GM19455 (cell line): Measurements from ENCODE around the gene TFPI2.
A peak's percentile ranks its signal among the peaks of the same experiment; 100 is the strongest.
"Not testable (repeated sequence)": the region's sequence is repeated elsewhere in the genome, so short reads cannot be mapped to it uniquely, and the experiment has no call there.

Experiments used
- ATAC-seq: cut with Tn5 transposase; IDR thresholded peaks from one replicate; pipeline ENCODE4 v1.9.1; 2021; ENCODE audit not compliant: unreplicated experiment

Gene TFPI2, protein sequence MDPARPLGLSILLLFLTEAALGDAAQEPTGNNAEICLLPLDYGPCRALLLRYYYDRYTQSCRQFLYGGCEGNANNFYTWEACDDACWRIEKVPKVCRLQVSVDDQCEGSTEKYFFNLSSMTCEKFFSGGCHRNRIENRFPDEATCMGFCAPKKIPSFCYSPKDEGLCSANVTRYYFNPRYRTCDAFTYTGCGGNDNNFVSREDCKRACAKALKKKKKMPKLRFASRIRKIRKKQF

DNA sequence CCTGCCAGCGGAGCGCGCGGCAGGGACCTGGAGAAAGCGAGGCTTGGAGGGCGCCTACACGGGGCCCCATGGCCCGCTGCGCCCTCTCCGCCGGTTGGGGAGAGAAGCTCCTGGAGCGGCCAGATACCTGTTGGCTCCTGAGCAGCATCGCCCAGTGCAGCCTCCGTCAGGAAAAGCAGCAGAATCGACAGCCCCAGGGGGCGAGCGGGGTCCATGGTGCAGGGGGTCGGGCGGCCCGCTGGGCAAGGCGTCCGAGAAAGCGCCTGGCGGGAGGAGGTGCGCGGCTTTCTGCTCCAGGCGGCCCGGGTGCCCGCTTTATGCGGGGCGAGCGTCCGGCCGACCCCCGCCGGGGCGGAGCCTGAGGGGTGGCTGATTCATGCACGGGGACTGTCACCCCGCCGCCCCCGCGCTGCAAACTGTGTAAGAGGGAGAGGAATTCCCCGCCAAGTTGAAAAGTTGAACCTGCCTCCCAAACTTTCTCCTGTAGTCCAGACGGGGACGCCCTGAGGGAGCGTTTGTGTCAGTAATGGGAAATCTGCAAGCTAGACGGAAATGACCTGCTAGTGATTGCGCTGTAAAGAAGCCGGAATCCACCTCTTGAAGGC, at the start of gene TFPI2:
Gene TFPI2, minus strand, starts transcription at position 290 of the 605 bp plus-strand sequence. Its CDS starts 75 bp downstream, at position 215.
- peak; percentile 57 for ATAC-seq

DNA sequence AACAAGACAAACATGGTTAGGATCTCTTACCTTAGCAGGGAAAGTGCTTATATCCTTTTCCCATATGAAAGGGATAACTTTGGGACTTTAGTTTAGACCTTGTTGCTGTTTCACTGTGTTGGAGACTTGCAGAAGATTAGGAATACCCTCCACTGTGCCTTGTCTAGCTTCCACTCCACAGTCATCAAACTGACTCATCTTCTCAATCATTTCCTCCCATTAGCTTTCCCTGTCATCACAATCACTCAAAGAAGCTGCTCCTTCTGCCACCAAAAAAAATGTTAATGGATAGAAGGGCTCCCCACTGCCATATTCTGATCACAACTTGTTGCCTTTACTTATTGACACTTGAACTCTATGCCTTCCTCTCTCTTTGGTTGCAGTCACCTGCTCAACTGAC, 47.7 kb upstream of the TFPI2 start:
- ATAC-seq = no peak

DNA sequence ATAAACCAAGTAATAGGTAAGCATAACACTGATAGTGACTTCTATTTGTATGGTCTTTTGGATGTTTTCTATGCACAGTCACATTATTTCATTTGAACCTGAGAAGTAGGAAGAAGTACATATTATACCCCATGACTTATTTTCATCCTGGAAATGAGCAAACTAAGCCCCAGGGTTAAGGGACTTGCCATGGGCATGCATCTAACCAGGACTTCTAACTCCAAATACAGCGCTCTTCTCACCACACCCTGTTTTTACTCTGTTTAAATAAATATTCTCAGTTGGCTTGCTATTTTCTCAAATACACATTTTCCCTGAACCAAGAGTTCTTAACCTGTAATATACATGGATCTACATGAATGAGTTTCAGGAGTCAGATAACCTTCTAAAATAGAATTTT, 47.3 kb upstream of the TFPI2 start:
- no peak for ATAC-seq

DNA sequence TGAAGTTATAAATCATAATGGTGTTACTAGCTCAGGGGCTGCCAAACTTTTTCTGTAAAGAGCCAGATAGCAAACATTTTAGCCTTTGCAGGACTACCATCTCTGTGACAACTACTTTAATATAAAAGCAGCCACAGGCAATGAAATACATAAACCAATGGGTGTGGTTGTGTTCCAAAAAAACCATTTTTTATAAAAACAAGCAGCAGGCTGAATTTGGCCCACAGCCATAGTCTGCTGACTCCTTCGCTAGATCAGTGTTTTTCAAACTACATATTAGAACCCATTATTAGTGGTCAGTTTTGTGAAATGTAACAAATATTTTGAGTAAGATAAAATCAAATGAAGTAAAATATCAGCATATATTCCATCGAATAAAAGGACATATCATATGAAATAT, 44.5 kb upstream of the TFPI2 start:
- no peak for ATAC-seq

DNA sequence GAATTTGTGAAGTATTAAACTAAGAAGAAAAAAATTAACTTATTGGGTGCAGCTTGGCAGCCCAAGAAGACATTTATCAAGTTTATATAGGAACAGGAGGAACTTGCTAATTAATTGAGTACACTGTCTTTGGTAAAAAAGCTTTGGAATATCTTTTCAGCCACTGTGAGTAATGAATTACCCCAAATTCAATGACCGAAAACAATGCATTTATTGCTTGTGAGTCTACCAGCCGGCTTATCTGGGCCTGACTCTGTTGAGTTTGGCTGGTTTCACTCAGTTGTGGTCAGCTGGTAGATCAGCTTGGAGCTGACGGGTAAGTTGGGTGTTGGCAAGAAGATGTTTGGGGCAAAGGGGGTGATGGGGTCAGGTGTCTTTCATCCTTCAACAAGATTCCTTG, 42.6 kb upstream of the TFPI2 start:
- no peak for ATAC-seq

DNA sequence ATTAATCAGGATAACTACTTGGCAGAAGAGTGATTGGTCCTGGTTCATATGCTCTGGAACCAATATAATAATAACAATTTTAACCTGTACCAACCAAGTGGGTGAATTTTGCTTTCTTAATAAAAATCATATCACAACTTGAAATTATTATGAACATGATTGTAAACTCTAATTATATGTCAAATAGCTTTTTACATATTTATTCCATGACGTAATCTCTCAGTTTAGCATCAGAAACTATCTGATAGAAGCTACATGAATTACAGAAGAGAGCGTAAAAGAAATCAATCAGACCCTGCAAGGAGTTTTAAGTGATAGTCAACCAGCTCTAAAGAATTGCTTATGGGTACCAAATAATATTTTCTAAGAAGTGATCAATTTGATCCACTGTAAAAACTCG, 41.1 kb upstream of the TFPI2 start:
- ATAC-seq = no peak

DNA sequence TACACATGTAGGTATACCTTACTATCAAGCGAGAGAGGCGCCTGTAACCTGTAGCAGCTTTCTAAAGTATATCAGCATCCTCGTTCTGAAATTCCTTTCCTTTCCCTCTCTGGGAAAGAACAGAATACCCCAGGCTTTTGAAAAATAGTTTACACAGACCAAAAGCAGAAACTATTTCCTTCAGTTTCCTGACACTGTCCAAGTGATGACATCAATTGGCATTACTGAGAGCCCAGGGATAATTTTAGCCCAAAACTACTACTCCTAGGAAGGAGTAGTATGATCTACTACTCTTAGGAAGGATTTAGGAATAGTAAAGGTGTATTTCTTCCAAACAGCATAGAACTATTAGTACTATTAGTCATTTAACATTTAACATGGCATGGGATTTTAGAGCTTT, 37.0 kb upstream of the TFPI2 start:
- no peak for ATAC-seq

DNA sequence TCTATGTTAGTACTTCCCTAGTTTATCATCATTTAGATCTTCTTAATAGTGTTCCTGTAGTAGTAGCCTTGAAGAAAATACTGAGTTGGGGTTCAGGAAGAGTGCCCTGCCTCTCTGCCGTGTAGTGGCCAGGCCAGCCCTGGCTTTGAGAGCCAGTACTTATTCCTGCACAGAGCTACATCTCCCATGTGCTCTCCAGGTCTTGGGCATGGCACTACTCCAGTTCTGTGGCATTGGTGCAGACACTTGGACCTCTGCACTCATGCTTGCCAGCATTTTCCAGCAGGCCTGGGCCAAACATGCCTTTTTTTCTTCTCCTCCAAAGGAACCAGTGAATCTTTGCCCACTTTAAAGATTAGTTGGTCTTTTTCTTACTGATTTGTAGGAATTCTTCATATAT, 36.2 kb upstream of the TFPI2 start:
- ATAC-seq = no peak

DNA sequence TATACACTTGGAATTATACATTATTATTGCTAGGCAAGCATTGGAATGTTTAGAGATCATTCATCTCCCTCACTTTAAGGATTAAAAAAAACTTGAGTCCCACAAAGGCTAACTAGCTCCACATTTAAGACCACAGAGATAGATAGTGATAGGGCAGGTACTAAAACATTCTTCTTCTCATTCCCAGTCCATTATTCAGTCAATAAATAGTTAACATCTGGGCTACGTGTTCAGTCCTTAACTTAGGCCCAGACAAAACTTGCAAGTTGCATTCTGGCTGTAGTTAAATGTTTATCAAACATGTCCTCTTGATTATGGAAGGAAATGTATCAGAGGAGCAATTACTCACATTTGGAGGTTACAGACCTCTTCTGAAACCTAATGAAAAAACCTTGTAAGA, 33.4 kb upstream of the TFPI2 start:
- ATAC-seq = no peak

DNA sequence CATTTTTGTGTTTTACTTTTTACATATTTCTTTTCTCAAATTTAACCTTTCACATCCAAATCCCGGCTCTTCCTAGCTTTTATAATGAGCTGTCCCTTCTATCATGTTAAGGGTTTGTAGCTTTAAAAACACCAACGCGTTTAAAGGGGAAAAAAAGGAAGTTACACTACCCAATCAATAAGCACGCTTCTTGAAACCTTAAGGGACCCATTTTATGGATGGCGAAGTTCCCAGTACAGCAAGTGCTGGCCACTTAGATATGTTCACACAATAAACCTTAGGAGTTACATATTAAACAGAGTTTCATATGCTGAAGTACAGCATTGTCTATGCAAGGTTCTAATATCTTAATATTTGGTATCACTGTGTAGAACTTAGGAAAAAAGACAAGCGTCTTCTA, 32.7 kb upstream of the TFPI2 start:
- ATAC-seq = no peak

DNA sequence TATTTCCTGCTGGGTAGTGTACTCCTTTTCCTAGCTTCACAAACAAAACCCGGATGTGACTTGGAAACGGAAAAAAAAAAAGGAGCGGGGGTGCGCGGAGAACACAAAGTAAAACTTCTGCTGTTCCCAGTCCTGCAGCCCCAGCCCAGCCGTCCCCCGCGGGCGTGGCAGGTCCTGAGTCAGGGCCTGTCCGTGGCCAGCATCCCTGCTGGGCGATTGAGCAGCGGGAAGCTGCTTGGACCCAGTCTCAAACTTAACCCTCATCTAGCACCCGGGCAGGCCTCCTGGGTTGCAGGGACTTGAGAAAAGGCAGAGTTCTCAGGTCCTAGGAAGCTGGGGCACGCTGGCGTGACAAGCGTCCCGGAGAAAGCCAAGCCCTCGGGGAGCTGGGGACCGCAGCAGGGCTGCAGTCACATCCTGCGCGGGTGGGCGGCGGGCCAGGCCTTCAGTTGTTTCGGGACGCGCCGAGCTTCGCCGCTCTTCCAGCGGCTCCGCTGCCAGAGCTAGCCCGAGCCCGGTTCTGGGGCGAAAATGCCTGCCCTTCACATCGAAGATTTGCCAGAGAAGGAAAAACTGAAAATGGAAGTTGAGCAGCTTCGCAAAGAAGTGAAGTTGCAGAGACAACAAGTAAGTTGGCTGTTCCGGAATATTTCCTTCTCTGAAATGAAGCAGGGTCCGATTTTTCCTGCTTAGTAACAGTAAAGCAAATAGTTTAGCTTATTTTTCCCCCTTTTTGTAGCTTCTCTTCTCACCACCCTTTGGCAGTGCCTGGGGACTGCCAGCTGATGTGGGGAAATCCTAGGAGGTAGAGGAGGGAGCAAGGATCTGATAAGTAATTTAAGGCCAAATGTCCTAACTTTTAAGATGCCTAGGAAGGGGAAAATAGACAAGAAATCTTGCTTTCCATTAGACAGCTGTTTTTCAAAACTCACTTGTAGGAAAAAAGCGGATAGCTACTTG, 31.3 kb upstream of the TFPI2 start, which contains the start of gene GNG11:
Gene GNG11, plus strand, starts transcription at position 129 of the 960 bp plus-strand sequence. Its CDS starts 403 bp downstream, at position 532.
- peak; percentile 85 for ATAC-seq

DNA sequence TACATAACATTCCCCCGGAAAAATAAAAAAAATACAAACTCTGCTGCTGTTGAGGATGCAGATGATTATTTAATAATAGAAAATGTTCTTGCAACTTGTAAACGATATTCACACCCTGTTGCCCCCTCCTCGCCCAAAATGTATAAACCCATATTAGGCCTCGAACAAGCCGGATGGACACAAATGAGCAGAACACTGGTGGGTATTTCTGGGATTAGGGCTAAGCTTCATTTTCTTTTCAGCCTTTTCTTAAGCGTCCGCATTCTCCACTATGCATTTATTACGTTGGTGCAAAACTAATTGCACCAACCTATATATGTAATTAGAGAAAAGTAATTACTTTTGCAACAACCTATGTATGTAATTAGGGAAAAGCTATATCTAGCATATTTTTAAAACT, 30.6 kb upstream of the TFPI2 start:
- ATAC-seq = no peak

DNA sequence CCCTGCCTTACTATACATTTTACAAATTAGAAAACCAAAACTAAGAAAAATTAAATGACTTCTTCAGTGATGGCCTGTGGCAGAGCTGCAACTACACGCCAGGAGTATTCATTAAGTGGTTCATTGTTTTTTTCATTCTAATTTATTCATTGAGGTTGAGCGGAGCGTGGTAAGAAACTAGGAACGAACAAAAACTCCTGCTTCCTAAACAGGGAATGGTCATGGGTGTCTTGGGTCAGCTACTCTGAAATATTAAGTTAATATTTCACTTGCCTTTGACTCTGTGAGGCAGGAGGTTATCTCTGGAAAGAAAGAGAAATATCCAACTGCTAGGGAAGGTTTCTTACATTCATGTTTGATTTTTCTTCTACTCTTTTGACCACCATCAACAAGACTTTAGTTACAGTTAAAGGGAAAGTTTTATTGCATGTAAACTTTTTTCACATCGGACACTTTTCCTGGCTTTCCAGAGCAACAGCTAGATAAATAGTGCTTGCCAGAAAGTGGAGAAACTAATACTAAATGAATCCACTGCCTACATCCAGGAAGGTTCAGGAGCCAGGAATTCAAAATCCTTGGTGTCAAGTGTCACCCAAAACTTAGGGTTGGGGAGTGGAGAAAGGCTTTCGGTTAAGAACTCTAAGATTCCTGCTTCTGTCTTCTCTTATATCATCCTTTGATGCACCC, 30.1 kb upstream of the TFPI2 start:
- no peak for ATAC-seq

DNA sequence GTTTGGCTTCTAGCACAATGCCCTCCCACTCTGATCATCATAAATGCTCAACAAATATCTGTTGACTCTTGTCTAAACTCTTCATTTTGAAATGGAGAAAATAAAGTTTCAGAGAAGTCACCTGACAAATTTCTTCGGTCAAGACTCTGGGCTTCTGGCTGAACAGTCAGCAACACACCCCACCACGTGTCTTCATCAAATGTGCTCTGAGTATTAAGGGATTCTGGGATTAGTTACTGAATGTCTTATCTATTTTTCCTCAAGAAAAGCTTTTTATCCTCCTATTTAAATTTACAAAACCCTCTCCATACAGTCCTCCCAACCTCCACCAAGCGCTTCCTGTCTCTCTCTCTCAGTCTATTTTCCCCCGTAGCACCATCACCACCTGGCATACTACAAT, 25.8 kb upstream of the TFPI2 start:
- not testable (repeated sequence) for ATAC-seq

DNA sequence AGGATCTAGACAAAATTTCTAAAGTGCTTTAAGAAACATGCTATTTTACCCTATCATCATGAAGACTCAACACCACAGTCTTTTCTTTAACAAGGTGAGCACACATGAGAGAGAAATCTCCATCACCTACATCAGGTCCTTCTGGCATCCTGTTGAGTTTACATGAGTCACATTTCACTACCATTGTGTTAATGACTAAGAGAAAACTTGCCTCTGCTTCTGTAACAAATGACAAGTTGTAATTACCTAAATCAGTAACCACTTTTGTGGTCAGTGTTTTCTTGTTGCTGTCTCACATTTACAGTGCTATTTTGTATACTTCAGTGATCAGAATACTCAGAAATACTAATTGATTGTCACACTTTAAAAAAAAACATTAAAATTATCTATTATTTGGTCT, 25.3 kb upstream of the TFPI2 start:
- ATAC-seq = not testable (repeated sequence)

DNA sequence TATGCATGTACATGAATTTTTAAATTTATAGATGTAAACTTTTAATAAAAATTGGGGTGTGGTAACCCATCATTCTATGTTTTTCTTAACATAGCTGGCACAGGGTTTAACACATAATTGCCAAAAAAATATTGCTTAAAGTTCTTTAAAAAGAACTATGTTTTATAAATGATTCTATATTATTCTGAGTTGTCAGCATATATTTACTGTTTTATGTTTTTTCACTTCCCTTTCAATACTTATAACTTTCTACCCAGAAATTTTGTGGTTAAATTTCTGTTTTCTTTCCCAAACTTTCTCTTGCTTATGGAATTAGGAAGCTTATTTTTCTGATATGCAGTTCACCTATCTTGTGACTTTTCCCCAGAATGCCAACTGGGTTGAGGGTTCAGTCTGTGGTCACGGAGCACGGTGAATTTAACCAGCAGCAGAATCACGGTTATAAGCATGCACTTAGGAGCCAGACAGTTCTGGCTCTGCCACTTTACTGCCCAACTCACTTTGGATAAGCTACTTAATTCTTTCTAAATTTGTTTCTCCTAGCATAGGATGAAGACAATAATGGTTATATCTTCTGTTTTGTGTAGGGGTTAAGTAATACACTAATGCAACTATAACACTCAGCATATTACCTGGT, 24.8 kb upstream of the TFPI2 start:
- ATAC-seq = not testable (repeated sequence)

DNA sequence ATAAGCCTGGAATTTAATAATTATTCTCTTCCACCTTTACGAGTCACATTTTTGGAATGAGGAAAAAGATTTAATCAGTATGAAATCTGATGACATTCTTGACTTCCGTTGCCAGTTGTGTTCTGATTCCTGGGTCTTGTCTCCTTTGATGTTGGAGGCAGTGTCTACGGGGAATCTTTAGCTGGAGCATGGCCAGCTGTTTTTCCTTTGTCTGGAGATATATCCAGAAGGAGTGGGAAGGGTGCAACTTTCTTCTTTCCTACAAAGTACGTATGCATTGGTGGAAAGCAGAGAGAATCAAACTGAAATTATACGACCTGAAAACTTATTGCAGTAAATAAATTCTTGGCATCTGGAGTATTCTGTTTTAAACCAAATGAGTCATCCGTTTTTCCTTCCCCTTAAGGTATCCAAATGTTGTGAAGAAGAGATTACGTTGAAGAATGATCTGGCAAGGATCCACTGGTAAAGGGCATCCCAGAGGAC, 24.1 kb upstream of the TFPI2 start:
- ATAC-seq = no peak

DNA sequence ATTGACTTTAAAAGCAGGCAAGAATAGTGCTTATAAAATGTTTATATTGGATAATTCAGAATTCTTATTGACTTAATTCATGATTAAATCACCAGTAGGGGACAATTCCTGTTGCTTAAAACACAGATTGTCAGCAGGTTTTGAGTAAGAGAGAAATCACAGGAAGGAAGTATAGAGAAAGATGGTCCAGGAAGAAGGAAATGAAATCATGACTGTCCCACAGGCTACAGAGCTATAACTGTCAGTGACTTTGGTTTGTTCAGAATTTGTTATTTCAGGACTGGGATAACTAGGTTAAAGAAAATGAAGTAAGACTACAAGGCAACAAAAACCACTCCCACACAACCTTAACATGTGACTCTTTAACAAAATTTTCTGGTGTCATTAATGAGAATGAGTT, 22.6 kb upstream of the TFPI2 start:
- ATAC-seq = no peak

DNA sequence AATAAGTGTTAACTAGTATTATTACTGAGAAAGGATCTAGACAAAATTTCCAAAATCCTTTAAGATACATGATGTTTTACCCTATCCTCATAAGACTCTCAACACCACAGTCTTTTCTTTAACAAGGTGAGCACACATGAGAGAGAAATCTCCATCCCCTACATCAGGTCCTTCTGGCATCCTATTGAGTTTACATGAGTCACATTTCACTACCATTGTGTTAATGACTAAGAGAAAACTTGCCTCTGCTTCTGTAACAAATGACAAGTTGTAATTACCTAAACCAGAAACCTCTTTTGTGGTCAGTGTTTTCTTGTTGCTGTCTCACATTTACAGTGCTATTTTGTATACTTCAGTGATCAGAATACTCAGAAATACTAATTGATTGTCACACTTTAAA, 21.1 kb upstream of the TFPI2 start:
- ATAC-seq = not testable (repeated sequence)

DNA sequence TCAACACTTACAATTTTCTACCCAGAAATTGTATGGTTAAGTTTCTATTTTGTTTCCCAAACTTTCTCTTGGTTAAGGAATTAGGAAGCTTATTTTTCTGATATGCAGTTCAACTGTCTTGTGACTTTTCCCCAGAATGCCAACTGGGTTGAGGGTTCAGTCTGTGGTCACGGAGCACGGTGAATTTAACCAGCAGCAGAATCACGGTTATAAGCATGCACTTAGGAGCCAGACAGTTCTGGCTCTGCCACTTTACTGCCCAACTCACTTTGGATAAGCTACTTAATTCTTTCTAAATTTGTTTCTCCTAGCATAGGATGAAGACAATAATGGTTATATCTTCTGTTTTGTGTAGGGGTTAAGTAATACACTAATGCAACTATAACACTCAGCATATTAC, 20.7 kb upstream of the TFPI2 start:
- not testable (repeated sequence) for ATAC-seq
